Measurements from ENCODE around the gene SEMA4A.
"Not testable (repeated sequence)": the region's sequence is repeated elsewhere in the genome, so short reads cannot be mapped to it uniquely, and the experiment has no call there.

Gene SEMA4A

DNA sequence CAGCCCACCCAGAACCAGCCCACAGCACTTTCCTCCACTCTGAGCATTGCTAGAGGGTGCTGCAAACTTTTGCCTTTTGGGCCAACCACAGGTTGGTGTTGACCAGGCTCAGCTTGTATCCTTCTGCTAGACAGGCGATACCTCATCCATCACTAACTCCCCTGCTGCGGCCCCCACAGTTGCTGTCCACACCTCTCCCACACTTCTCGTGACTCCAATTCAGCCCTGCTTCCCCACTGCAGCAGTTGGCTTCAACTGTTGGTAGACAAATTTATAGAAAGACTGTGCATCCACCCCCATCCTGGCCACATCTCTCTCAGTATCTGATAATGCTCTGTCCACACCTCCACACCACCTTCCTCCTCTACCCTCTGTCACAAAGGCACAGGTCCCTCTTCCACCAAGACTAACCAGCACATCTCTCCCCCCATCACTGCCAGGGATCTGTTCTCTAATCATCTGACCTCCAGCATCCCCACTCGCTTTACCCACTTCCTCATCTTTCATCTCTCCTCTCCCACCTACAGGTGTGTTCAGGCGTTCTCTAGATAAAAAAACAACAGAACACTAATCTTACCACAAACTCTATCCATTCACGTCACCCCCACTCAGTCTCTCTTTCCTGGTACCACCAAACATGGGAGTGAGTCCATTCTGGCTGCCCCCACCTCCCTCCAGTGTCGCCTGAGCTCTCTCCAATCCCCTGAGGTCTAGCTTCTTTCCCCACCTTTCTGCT lies 24.7 kb downstream of the SEMA4A start (continued):
- TF ChIP-seq, protein P1, sequence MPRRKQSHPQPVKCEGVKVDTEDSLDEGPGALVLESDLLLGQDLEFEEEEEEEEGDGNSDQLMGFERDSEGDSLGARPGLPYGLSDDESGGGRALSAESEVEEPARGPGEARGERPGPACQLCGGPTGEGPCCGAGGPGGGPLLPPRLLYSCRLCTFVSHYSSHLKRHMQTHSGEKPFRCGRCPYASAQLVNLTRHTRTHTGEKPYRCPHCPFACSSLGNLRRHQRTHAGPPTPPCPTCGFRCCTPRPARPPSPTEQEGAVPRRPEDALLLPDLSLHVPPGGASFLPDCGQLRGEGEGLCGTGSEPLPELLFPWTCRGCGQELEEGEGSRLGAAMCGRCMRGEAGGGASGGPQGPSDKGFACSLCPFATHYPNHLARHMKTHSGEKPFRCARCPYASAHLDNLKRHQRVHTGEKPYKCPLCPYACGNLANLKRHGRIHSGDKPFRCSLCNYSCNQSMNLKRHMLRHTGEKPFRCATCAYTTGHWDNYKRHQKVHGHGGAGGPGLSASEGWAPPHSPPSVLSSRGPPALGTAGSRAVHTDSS (tag by site-specific recombination; IDR thresholded peaks at IDR 0.05): no peak
- TF ChIP-seq, protein P2, sequence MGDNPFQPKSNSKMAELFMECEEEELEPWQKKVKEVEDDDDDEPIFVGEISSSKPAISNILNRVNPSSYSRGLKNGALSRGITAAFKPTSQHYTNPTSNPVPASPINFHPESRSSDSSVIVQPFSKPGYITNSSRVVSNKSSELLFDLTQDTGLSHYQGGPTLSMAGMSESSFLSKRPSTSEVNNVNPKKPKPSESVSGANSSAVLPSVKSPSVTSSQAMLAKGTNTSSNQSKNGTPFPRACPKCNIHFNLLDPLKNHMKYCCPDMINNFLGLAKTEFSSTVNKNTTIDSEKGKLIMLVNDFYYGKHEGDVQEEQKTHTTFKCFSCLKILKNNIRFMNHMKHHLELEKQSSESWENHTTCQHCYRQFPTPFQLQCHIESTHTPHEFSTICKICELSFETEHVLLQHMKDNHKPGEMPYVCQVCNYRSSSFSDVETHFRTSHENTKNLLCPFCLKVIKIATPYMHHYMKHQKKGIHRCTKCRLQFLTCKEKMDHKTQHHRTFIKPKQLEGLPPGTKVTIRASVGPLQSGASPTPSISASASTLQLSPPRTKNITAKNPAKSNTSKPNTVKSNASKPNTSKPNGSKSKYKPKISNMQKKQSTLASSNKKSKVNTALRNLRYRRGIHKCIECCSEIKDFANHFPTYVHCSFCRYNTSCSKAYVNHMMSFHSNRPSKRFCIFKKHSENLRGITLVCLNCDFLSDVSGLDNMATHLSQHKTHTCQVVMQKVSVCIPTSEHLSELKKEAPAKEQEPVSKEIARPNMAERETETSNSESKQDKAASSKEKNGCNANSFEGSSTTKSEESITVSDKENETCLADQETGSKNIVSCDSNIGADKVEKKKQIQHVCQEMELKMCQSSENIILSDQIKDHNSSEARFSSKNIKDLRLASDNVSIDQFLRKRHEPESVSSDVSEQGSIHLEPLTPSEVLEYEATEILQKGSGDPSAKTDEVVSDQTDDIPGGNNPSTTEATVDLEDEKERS (tag by site-specific recombination; IDR thresholded peaks at IDR 0.05): no peak
- no peak for TF ChIP-seq ZNF19 (tag by site-specific recombination; IDR thresholded peaks at IDR 0.05; ENCODE audit: low read depth)
- TF ChIP-seq ZNF335 (tag by site-specific recombination; conservative IDR thresholded peaks at IDR 0.05): no peak
- TF ChIP-seq ZNF785 (tag by site-specific recombination; IDR thresholded peaks at IDR 0.05): no peak
- TF ChIP-seq SCRT2 (tag by site-specific recombination; IDR thresholded peaks at IDR 0.05): 0 out of 2 replicates have a peak, but pooled peaks have one; percentile 24

DNA sequence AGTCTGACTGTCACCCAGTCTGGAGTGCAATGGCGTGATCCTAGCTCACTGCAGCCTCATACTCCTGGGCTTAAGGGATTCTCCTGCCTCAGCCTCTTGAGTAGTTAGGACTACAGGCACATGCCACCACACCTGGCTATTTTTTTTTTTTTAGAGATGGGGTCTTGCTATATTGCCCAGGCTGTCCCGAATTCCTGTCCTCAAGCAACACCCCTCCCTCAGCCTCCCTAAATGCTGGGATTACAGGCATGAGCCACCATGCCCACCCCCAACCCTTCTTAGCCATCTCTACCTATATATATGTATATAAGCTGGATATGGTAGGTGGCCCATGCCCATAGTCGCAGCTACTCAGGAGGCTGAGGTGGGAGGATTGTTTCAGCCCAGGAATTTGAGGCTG lies 27.1 kb downstream of the SEMA4A start:
- H3K4me3 ChIP-seq (ENCODE audit: low read depth, low read length): no peak overlapping the region
- no peaks in the 10 kb centered on the region for H3K9me3 ChIP-seq (ENCODE audit: control insufficient read depth, insufficient read depth, low read depth, low read length)
- CTCF ChIA-PET: interaction anchor here (0.6 to 1.0 kb wide), 3 partner anchors 34 to 199 kb away, joined by 3 to 5 read pairs (median 3); no protein-coding TSS in a partner anchor
- POLR2A ChIA-PET: interaction anchor here (0.6 kb wide), 1 partner anchor 524 kb away, joined by 4 read pairs; no protein-coding TSS in a partner anchor
- TF ChIP-seq, protein P3, sequence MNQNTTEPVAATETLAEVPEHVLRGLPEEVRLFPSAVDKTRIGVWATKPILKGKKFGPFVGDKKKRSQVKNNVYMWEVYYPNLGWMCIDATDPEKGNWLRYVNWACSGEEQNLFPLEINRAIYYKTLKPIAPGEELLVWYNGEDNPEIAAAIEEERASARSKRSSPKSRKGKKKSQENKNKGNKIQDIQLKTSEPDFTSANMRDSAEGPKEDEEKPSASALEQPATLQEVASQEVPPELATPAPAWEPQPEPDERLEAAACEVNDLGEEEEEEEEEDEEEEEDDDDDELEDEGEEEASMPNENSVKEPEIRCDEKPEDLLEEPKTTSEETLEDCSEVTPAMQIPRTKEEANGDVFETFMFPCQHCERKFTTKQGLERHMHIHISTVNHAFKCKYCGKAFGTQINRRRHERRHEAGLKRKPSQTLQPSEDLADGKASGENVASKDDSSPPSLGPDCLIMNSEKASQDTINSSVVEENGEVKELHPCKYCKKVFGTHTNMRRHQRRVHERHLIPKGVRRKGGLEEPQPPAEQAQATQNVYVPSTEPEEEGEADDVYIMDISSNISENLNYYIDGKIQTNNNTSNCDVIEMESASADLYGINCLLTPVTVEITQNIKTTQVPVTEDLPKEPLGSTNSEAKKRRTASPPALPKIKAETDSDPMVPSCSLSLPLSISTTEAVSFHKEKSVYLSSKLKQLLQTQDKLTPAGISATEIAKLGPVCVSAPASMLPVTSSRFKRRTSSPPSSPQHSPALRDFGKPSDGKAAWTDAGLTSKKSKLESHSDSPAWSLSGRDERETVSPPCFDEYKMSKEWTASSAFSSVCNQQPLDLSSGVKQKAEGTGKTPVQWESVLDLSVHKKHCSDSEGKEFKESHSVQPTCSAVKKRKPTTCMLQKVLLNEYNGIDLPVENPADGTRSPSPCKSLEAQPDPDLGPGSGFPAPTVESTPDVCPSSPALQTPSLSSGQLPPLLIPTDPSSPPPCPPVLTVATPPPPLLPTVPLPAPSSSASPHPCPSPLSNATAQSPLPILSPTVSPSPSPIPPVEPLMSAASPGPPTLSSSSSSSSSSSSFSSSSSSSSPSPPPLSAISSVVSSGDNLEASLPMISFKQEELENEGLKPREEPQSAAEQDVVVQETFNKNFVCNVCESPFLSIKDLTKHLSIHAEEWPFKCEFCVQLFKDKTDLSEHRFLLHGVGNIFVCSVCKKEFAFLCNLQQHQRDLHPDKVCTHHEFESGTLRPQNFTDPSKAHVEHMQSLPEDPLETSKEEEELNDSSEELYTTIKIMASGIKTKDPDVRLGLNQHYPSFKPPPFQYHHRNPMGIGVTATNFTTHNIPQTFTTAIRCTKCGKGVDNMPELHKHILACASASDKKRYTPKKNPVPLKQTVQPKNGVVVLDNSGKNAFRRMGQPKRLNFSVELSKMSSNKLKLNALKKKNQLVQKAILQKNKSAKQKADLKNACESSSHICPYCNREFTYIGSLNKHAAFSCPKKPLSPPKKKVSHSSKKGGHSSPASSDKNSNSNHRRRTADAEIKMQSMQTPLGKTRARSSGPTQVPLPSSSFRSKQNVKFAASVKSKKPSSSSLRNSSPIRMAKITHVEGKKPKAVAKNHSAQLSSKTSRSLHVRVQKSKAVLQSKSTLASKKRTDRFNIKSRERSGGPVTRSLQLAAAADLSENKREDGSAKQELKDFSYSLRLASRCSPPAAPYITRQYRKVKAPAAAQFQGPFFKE (tag by site-specific recombination; IDR thresholded peaks at IDR 0.05; ENCODE audit: borderline replicate concordance): no peak
- peak; percentile 85 for TF ChIP-seq ZNF121 (tag by site-specific recombination; IDR thresholded peaks at IDR 0.05)
- no peaks in the 10 kb centered on the region for H3K36me3 ChIP-seq (ENCODE audit: control insufficient read depth in 2 of 2, insufficient read depth in 1 of 2, low read length in 2 of 2)
- no peaks in the 10 kb centered on the region for H3K4me1 ChIP-seq (ENCODE audit: control insufficient read depth, insufficient read depth, low read length)
- H3K27ac ChIP-seq (ENCODE audit: extremely low read depth, low read depth, low read length): no peak overlapping the region

DNA sequence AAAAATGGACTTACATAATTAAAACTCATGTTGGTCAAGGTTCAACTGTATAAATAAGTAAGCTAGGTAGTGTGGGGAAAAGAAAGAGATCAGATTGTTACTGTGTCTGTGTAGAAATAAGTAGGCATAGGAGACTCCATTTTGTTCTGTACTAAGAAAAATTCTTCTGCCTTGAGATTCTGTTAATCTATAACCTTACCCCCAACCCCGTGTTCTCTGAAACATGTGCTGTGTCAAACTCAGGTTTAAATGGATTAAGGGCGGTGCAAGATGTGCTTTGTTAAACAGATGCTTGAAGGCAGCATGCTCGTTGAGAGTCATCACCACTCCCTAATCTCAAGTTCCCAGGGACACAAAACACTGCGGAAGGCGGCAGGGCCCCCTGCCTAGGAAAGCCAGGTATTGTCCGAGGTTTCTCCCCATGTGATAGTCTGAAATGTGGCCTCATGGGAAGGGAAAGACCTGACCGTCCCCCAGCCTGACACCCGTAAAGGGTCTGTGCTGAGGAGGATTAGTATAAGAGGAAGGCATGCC lies 28.1 kb downstream of the SEMA4A start:
- CTCF ChIA-PET; H3K36me3 ChIP-seq (ENCODE audit: control insufficient read depth in 2 of 2, insufficient read depth in 1 of 2, low read length in 2 of 2); H3K4me1 ChIP-seq (ENCODE audit: control insufficient read depth, insufficient read depth, low read length); H3K27ac ChIP-seq (ENCODE audit: extremely low read depth, low read depth, low read length); H3K4me3 ChIP-seq (ENCODE audit: low read depth, low read length); H3K9me3 ChIP-seq (ENCODE audit: control insufficient read depth, insufficient read depth, low read depth, low read length); POLR2A ChIA-PET: not testable (repeated sequence)

DNA sequence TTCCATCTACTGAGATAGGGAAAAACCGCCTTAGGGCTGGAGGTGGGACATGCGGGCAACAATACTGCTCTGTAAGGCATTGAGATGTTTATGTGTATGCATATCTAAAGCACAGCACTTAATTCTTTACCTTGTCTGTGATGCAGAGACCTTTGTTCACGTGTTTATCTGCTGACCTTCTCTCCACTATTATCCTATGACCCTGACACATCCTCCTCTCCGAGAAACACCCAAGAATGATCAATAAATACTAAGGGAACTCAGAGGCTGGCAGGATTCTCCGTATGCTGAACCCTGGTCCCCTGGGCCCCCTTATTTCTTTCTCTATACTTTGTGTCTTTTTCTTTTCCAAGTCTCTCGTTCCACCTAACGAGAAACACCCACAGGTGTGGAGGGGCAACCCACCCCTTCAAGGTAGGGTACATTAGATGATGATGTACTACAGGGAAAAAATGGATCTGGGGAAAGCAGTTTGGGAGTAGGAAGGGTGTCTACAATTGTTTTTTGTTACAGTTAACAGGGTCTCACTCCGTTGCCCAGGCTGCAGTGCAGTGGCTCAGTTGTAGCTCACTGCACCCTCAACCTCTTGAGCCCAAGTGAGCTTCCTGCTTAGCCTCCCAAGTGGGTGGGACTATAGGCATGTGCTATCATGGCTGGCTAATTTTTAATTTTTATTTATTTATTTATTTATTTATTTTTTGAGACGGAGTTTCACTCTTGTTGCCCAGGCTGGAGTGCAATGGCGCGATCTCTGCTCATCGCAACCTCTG lies 28.8 kb downstream of the SEMA4A start:
- H3K4me3 ChIP-seq (ENCODE audit: low read depth, low read length); H3K9me3 ChIP-seq (ENCODE audit: control insufficient read depth, insufficient read depth, low read depth, low read length); CTCF ChIA-PET; H3K4me1 ChIP-seq (ENCODE audit: control insufficient read depth, insufficient read depth, low read length); H3K27ac ChIP-seq (ENCODE audit: extremely low read depth, low read depth, low read length); H3K36me3 ChIP-seq (ENCODE audit: control insufficient read depth in 2 of 2, insufficient read depth in 1 of 2, low read length in 2 of 2); POLR2A ChIA-PET: not testable (repeated sequence)

All from HEK293 (cell line).